ENCODE data around the gene OXLD1.

OXLD1 gene

DNA sequence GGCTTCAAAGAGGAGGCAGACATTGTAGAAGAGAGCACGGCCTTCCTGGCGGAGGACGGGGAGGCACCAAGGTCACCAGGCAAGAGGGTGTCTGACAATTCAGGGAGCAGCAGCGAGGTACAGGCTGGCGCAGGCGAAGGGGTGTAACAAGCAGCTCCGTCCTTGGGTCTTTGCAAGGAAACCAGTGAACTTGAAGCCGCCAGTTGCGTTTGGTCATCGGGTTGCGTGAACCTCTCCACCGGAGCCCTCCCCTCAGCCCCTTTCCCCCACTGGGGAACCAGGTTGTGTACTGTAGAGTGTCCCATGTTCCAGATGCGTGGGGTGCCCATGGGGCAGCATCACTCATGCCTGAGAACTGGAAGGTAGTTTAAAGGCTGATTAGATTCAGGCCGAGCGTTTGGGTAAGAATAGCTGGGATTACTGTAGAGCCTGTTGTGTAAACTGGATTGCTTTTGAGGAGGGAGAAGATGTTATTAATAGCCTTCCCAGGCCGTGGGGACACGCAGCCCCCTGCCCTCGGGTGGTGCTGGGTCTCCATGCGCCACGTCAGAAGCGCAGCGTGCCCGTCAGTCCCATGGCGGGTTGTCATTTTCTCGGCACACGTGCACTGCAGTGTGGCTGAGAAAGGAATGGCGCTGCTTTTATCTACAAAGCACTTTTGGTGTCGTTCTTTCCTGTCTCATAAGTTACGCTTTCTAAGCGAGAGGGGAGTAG lies 39.3 kb upstream of the OXLD1 start:
- DNase-seq (ENCODE audit: low read depth) = no peak
- no peak overlapping the region for H3K4me3 ChIP-seq (ENCODE audit: low read length)
- TF ChIP-seq, protein P1, sequence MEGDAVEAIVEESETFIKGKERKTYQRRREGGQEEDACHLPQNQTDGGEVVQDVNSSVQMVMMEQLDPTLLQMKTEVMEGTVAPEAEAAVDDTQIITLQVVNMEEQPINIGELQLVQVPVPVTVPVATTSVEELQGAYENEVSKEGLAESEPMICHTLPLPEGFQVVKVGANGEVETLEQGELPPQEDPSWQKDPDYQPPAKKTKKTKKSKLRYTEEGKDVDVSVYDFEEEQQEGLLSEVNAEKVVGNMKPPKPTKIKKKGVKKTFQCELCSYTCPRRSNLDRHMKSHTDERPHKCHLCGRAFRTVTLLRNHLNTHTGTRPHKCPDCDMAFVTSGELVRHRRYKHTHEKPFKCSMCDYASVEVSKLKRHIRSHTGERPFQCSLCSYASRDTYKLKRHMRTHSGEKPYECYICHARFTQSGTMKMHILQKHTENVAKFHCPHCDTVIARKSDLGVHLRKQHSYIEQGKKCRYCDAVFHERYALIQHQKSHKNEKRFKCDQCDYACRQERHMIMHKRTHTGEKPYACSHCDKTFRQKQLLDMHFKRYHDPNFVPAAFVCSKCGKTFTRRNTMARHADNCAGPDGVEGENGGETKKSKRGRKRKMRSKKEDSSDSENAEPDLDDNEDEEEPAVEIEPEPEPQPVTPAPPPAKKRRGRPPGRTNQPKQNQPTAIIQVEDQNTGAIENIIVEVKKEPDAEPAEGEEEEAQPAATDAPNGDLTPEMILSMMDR (conservative IDR thresholded peaks at IDR 0.05; ENCODE audit: low read depth, low read length) = no peak

DNA sequence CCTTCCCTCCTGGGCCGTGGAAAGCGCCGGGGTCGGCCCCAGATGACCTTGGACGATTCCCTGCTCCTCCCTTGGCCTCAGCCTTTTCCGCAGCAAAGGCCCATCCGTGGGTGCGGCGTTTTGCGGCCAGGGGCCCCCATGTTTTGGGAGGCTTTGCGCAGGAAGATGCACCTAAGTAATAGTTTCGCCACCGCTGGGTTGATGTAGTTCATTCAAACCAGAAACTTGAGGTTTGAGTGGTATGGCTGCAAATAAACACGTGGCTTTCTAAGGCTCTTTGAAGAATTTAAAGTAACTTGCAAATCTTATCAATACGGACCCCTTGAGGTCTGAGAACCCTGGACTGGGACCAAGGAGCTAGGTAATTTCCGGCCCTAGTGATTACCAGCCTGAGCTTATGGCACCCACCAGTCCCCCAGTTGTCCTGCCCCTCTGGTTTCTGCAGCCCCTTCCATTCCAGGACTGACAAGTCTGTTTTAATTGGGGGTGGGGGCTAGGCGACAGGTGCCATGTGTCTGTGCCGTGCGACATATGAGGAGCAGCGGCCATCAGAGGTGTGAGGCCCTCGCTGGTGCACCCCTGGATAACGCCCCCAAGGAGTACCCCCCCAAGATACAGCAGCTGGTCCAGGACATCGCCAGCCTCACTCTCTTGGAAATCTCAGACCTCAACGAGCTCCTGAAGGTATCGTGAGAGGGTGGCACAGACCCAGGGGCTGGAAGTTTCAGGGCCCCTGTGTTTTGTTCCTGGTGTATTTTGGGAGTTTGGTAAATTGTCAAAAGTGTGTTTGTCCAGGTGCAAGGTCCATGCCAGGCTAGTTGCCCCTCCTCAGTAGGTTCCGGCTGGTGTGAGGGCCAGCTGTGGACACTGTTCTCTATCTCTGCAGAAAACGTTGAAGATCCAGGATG lies 37.6 kb upstream of the OXLD1 start:
- peak overlapping the region; percentile 91 for H3K4me3 ChIP-seq (ENCODE audit: low read length)
- TF ChIP-seq, protein P1 (conservative IDR thresholded peaks at IDR 0.05; ENCODE audit: low read depth, low read length) = no peak
- no peak for DNase-seq (ENCODE audit: low read depth)

DNA sequence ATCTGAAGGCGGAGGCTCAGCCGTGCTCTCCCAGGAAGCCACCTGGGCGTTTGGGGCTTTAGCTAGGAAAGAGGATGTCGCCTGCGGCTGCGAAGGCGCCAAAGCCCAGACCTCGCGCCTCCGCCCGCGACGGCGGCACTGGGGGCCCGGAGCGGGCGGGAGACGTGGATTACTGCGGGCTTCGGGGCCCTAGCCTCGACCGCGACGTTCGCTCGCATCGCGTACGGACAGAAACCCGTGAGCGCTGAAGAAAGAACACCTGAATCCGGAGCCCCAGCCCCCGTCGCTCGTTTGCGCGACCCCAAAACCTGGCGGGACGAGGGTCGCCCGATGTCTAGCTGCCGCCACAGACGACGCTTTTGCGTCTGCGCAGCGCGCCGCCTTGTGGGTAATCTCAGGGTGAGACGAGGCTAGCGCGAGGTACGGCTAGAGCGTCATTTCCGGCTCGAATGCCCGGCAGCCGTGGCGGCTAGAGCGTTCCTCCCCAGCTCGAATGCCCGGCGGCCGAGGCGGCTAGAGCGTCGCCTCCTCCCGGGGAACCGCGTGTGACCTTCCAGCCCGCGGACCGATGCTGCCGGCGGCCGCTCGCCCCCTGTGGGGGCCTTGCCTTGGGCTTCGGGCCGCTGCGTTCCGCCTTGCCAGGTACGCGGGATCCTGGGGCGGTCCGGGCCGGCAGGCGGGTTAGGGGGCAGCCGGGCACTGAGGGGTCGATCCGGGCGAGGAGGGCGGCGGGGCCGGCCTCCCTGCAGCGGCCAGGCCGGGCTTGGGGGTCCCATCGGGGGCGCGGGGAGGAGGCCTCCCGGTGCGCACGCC lies 36.7 kb upstream of the OXLD1 start, which contains the start of gene MRPL12:
Gene MRPL12 (plus strand): TSS at position 434 of the 813 bp plus-strand sequence. CDS start 135 bp downstream, at position 569.
- peak within 1 kb of the TSS; percentile 91 for H3K4me3 ChIP-seq (ENCODE audit: low read length)
- TF ChIP-seq, protein P1 (conservative IDR thresholded peaks at IDR 0.05; ENCODE audit: low read depth, low read length) = peak; percentile 25
- no peak for DNase-seq (ENCODE audit: low read depth)

DNA sequence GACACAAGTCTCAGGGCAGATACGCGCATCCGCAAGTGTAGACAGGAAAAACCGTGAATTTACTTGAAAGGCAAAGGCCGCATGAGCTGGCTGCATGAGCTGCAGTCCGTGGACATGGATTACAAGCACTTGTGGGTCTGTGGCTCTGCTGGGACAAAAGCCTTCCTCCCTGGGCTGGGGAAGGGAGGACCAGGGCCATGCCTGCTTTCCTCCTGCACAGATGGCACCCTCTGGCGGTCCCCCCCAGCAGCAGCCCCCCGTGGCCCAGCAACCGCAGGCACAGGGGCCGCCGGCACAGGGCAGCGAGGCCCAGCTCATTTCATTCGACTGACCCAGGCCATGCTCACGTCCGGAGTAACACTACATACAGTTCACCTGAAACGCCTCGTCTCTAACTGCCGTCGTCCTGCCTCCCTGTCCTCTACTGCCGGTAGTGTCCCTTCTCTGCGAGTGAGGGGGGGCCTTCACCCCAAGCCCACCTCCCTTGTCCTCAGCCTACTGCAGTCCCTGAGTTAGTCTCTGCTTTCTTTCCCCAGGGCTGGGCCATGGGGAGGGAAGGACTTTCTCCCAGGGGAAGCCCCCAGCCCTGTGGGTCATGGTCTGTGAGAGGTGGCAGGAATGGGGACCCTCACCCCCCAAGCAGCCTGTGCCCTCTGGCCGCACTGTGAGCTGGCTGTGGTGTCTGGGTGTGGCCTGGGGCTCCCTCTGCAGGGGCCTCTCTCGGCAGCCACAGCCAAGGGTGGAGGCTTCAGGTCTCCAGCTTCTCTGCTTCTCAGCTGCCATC lies 35.1 kb upstream of the OXLD1 start:
- DNase-seq (ENCODE audit: low read depth) = no peak
- peak overlapping the region; percentile 91 for H3K4me3 ChIP-seq (ENCODE audit: low read length)
- TF ChIP-seq, protein P1 (conservative IDR thresholded peaks at IDR 0.05; ENCODE audit: low read depth, low read length) = no peak

DNA sequence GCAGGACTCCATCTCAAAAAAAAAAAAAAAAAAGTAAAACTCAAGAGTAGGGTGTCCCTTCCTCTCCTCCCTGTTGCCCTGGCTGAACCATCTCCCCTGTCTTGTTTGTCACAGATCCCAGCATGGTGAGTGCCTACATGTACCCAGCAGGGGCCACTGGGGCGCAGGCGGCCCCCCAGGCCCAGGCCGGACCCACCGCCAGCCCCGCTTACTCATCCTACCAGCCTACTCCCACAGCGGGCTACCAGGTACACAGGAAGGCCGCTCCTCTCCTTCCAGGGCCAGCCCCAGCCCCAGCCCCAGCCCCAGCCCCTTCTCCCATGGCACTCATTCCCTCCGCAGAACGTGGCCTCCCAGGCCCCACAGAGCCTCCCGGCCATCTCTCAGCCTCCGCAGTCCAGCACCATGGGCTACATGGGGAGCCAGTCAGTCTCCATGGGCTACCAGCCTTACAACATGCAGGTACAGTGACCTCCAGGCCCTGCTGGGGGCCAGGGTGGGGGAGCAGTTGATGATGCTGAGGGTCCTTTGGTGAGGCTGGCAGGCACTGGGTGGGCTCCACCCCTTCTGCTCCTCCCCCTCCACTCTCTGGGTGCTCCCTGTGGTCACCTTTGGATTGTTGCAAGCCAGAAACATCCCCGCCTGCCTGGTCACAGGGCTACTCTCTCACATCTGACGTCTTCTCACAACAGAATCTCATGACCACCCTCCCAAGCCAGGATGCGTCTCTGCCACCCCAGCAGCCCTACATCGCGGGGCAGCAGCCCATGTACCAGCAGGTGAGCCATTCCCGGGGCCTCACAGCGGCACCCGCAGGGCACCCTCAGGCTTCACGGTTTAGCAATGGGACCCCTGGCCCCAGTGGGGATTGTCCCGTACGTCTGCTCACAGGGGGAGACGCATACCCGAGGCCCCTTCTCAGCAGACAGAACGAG lies 34.2 kb upstream of the OXLD1 start:
- TF ChIP-seq, protein P1 (conservative IDR thresholded peaks at IDR 0.05; ENCODE audit: low read depth, low read length) = no peak
- no peak overlapping the region for H3K4me3 ChIP-seq (ENCODE audit: low read length)
- no peak for DNase-seq (ENCODE audit: low read depth)

Measured in retinal pigment epithelial cell (primary cell).